Natural killer cell (primary cell): ENCODE data around the gene FOXP1. TPM values are rescaled to one million over a fixed set of nuclear protein-coding genes. Genes with fewer than 3 reads are reported as not detected.

Experiments
- ATAC-seq, 3 donors: fragments of 150-1000 bp in 2 of 3; fragments of 200-7000 bp in 1 of 3; cut with Tn5 transposase; 1 replicate in 1 of 3; 2 replicates in 2 of 3; pipeline ENCODE4 v1.10.0; 2021; ENCODE audit warnings: mild to moderate bottlenecking in 2 of 3, moderate library complexity in 2 of 3
- DNase-seq, 2 donors: peaks; one replicate each; pipeline versions ENCODE4 v3.0.0 to v3.0.0-alpha.2; 2013 to 2021; ENCODE audit warnings: mixed read lengths in 1 of 2
- H3K27ac ChIP-seq: one replicate; pipeline ENCODE4 v1.5.1; 2013; ENCODE audit warnings: mild to moderate bottlenecking, low read length
- H3K27me3 ChIP-seq: one replicate; pipeline ENCODE4 v1.6.1; 2013; ENCODE audit warnings: low read length; ENCODE audit not compliant: control insufficient read depth, insufficient read depth
- H3K36me3 ChIP-seq: one replicate; pipeline ENCODE4 v1.6.1; 2013; ENCODE audit warnings: low read length; ENCODE audit not compliant: control insufficient read depth, insufficient read depth
- H3K4me1 ChIP-seq: one replicate; pipeline ENCODE4 v1.6.1; 2013; ENCODE audit warnings: low read length; ENCODE audit not compliant: control insufficient read depth, insufficient read depth
- H3K4me3 ChIP-seq: one replicate; pipeline ENCODE4 v1.5.1; 2013; ENCODE audit warnings: low read length
- H3K9me3 ChIP-seq: one replicate; pipeline ENCODE4 v1.6.1; 2013; ENCODE audit warnings: low read length; ENCODE audit not compliant: control insufficient read depth, insufficient read depth
- H3K27ac Mint-ChIP-seq, 2 donors: one replicate each; pipeline ENCODE4 v1.8.0; 2022; ENCODE audit warnings: mild to moderate bottlenecking in 2 of 2, mixed read lengths in 2 of 2, moderate library complexity in 1 of 2
- H3K27me3 Mint-ChIP-seq, 2 donors: one replicate each; pipeline ENCODE4 v1.8.0; 2022; ENCODE audit warnings: low read depth in 2 of 2, mixed read lengths in 2 of 2
- H3K36me3 Mint-ChIP-seq: one replicate; pipeline ENCODE4 v1.8.0; 2022; ENCODE audit warnings: mixed read lengths
- H3K4me1 Mint-ChIP-seq, 2 donors: one replicate each; pipeline ENCODE4 v1.8.0; 2022; ENCODE audit warnings: mixed read lengths in 2 of 2
- H3K4me3 Mint-ChIP-seq: one replicate; pipeline ENCODE4 v1.8.0; 2022; ENCODE audit warnings: mild to moderate bottlenecking, moderate library complexity, mixed read lengths
- H3K9me3 Mint-ChIP-seq, 2 donors: one replicate each; pipeline ENCODE4 v1.8.0; 2022; ENCODE audit warnings: mixed read lengths in 2 of 2
- WGBS: methylation state at CpG from one replicate; pipeline ENCODE4 v1.1.7; 2013; ENCODE audit warnings: missing lambda C conversion rate; ENCODE audit not compliant: insufficient coverage; 5-methylcytosine and 5-hydroxymethylcytosine counted together
- intact Hi-C: fragments of 100-400 bp; cut with micrococcal nuclease; formaldehyde crosslinking; loops from one replicate; pipeline ENCODE4 v1.14.2; 2022
- total RNA-seq, 4 donors: library from RNA; stranded (reverse); fragments of 120-200 nt in 1 of 4; gene quantifications; one replicate each; pipeline versions ENCODE4 v1.2.3 to v1.2.4, GENCODE V29; 2013 to 2022
- TF ChIP-seq, protein P1 (sequence below): fragments of 200-600 bp; IDR thresholded peaks from one replicate; pipeline ENCODE4 v1.8.0; 2022; ENCODE audit warnings: antibody characterized with exemption

FOXP1 gene
- total RNA-seq, 3 donors from 2014 or later (not counting 1 experiment from before 2014, with no cell fraction given), result 166 to 185 (median 166) TPM

DNA sequence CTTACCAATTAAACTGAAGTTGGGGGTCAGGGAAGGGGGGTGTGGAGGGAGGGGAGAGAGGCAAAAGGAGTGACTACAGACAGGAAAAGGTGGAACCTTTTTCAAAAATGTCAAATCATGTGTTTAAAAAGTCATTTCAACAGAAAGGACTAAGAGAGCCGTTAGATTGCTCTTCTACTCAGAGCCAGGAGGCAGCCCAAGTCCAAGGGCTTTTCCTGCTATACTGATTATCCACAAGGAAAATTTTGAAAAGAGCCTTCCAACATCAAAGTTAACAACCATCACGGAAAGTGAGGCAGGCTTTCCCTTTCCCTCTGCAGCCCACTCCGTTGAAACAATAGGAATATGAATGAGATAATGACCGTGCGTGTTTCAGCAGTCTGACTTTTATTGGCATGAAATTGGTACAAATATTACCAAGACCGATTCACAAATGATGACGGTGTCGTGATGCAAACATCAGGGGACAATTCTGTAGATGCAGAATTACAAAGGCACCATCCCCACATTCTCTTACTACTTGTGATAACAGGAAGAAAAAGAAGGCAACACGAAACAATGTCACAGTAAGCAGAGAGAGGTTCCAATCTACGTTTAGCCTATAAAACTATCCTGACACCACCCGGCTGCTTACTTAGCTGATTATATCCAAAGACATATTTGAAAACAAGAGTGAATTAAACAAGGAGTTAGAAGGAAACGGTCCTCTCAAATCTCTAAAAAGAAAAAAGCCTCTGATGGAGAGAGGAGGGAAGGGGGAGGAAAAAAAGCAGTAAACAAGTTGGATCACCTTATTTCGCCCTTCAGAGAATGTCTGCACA is 453.7 kb downstream of the FOXP1 start:
- Mint-ChIP-seq H3K27ac (peak overlapping the region; percentile 93 to 98), H3K27me3 (no peaks in the 10 kb centered on the region), H3K9me3 (no peaks in the 10 kb centered on the region), H3K4me1 (peaks cover 71 to 75% of the 10 kb centered on the region in 2 donors), H3K4me3 (peak overlapping the region; percentile 95), H3K36me3 (no peaks in the 10 kb centered on the region)
- ATAC-seq (peak; percentile 16 to 44 (median 20)), DNase-seq (peak in 1 of 2 donors; percentile 71)
- peak overlapping the region; percentile 86 for H3K27ac ChIP-seq
- H3K27me3 ChIP-seq, result no peaks in the 10 kb centered on the region
- 4% methylated on average over 12 of the region's 13 CpGs for WGBS
- no peaks in the 10 kb centered on the region for H3K9me3 ChIP-seq
- intact Hi-C loops, result loop anchor here (1.0 to 5.0 kb wide), 6 partner anchors 43 to 453 kb away; partner anchors contain the start of gene FOXP1
- peaks cover 18% of the 10 kb centered on the region for H3K4me1 ChIP-seq
- H3K36me3 ChIP-seq, result no peaks in the 10 kb centered on the region
- TF ChIP-seq, protein P1, sequence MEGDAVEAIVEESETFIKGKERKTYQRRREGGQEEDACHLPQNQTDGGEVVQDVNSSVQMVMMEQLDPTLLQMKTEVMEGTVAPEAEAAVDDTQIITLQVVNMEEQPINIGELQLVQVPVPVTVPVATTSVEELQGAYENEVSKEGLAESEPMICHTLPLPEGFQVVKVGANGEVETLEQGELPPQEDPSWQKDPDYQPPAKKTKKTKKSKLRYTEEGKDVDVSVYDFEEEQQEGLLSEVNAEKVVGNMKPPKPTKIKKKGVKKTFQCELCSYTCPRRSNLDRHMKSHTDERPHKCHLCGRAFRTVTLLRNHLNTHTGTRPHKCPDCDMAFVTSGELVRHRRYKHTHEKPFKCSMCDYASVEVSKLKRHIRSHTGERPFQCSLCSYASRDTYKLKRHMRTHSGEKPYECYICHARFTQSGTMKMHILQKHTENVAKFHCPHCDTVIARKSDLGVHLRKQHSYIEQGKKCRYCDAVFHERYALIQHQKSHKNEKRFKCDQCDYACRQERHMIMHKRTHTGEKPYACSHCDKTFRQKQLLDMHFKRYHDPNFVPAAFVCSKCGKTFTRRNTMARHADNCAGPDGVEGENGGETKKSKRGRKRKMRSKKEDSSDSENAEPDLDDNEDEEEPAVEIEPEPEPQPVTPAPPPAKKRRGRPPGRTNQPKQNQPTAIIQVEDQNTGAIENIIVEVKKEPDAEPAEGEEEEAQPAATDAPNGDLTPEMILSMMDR, result no peak
- H3K4me3 ChIP-seq, result peak overlapping the region; percentile 63

DNA sequence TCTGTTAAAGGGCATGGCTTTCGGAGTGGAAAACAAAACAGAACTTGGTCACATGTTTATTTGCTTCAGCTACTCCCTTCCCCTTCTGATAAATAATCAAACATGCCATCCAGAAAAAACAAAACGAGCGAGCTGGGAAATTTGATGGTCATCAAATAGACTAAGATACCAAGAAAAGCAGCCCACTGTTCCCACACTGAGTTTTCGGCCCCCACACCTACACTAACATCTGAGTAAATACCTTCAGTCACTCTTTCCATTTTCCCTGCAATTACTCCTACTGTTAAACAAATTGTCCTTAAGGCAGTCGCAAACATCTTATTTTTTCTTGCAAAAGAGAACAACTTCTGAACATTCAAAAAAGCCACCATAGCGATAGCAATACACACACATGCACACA is 454.6 kb downstream of the FOXP1 start:
- H3K36me3 Mint-ChIP-seq, result no peaks in the 10 kb centered on the region
- Histone ChIP-seq H3K27ac (peak overlapping the region; percentile 86), H3K9me3 (no peaks in the 10 kb centered on the region), H3K4me3 (peak overlapping the region; percentile 63), H3K27me3 (no peaks in the 10 kb centered on the region), H3K36me3 (no peaks in the 10 kb centered on the region), H3K4me1 (peaks cover 18% of the 10 kb centered on the region)
- H3K4me3 Mint-ChIP-seq, result peak overlapping the region; percentile 95
- peaks cover 70 to 76% of the 10 kb centered on the region in 2 donors for H3K4me1 Mint-ChIP-seq
- peak in 1 of 2 donors; percentile 20 for DNase-seq
- ATAC-seq, result no peak
- no peaks in the 10 kb centered on the region for H3K9me3 Mint-ChIP-seq
- TF ChIP-seq, protein P1, result no peak
- no peaks in the 10 kb centered on the region for H3K27me3 Mint-ChIP-seq
- H3K27ac Mint-ChIP-seq, result peak overlapping the region; percentile 93 to 98
- intact Hi-C loops, result loop anchor here (5.0 kb wide), 2 partner anchors 42 to 363 kb away; no protein-coding TSS in a partner anchor
- 11% methylated on average over 5 of the region's 6 CpGs for WGBS

DNA sequence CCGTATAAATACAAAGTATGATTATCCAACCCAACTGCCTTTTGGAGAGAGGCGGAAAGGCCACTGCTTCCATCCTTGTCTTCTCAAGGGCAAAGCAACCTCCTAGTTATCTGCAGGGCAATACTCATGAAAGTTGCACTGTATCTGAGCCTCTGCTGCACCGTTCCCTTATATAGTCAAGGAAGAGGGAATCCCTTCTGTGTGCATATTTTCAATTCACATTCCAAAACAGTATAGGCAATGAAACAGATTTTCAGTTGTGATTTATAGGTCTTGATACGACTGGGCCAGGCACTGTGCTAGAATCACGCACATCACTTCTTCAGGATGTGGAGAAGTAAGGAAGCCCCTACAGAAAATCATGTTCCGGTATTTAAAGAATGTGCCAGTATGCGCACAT is 455.7 kb downstream of the FOXP1 start:
- no peaks in the 10 kb centered on the region for H3K36me3 Mint-ChIP-seq
- no peak for DNase-seq
- H3K4me3 ChIP-seq, result no peak overlapping the region

More for the DNA sequence above, 455.7 kb downstream of the FOXP1 start:
- 72% methylated on average over 6 of the region's 7 CpGs for WGBS
- H3K27ac Mint-ChIP-seq, result peak overlapping the region; percentile 93 to 98
- no peak for ATAC-seq
- H3K4me1 Mint-ChIP-seq, result peaks cover 79 to 81% of the 10 kb centered on the region in 2 donors
- H3K9me3 Mint-ChIP-seq, result no peaks in the 10 kb centered on the region
- intact Hi-C loops, result loop anchor here (5.0 kb wide), 2 partner anchors 41 to 364 kb away; no protein-coding TSS in a partner anchor
- Histone ChIP-seq H3K36me3 (no peaks in the 10 kb centered on the region), H3K9me3 (no peaks in the 10 kb centered on the region), H3K27me3 (no peaks in the 10 kb centered on the region), H3K4me1 (peaks cover 18% of the 10 kb centered on the region), H3K27ac (peak overlapping the region; percentile 44)
- TF ChIP-seq, protein P1, result no peak
- H3K27me3 Mint-ChIP-seq, result no peaks in the 10 kb centered on the region
- H3K4me3 Mint-ChIP-seq, result peak overlapping the region; percentile 95
